Astrocyte of the hippocampus (primary cell): ENCODE data around the gene SERPINB10.

Experiments used
- DNase-seq: peaks from one replicate; pipeline ENCODE4 v3.0.0; 2011; ENCODE audit warnings: low read depth, low spot score

SERPINB10 gene

GRCh38 chr18:63980896-63981460, 73.2 kb downstream of the SERPINB10 start:
- DNase-seq: no peak

- DNase-seq: no peak
These were observed 74.0 kb downstream of the SERPINB10 start for GRCh38 chr18:63981719-63982118.

- DNase-seq: no peak
These were observed 74.6 kb downstream of the SERPINB10 start for GRCh38 chr18:63982361-63982760.
